Hematopoietic multipotent progenitor cell treated with erythropoietin and hydrocortisone succinate and interleukin-3 and kit ligand, for 4 days (in vitro differentiated cells): Measurements from ENCODE around the gene ZMAT5.

Source experiments
- DNase-seq: peaks from one replicate; pipeline ENCODE4 v3.0.0-alpha.2; 2015

The ZMAT5 gene

DNA sequence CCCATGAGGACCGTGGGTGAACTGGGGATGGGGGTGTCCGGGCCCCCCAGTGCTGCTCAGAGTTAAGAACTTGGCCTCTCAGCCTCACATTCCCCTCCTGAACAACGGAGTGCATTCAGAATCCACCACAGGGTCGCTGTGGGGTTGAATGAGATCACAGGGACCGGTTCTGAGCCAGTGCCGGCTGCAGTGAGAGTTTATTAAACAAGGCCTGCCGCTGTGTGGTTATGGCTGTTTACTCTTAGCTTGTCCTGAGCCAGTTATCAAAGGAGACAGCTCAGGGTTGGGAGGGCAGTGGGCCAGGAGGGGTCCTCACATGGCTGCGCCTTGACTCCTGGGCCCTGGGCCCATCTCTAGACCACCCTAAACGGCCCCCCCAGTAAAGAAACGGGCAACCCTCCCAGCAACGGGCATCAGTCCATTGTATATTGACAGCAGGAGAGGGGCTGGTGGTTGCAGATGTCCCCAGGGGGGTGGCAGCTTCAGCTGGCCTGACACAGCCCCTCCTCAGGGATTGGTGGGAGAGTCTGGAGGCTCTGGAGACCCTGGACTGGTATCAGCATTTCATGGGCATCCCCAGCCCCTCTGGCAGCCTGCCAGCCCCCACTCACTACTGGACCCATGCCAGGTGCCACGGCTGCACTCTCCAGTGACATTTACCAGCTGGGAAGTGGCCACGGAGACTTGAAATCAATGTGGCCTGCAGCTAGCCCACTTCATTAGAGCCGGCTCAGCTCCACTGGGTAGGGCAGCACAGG lies 62.1 kb downstream of the ZMAT5 start:
- DNase-seq: peak; percentile 47

DNA sequence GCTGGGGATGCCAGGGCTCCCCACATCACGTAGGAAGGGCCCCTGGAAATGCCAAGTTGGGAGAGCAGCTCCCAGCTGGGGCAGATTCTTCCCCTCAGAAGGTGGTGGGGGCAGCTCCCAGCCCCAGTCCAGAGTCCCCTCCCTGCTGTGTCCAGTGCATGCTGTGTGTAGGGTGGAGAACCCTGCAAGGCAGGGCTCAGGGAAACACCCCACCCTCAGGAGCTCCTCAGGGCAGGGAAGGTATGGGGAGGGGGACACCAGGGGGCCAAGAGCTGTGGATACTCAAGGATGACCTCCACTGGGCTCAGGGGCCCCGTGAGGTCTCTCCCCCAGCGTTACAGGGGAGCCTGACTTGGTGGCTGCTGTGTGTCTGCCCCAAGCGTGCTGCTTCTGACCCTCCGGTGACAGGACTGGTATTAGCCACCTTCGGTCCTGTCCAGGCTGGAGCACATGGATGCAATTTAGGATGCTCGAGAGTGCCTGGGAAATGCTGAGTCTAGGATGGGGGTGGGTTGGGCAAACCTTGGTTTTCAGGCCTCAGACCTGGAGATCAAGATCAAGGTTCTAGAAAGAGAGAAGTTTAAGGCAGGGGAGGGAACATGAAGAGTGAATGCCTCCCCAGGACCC lies 63.1 kb downstream of the ZMAT5 start:
- no peak for DNase-seq

- DNase-seq: peak; percentile 73
These were observed 63.8 kb downstream of the ZMAT5 start for GRCh38 chr22:29702931-29703501.

GRCh38 chr22:29702000-29702930 lies 64.5 kb downstream of the ZMAT5 start:
- peak; percentile 43 for DNase-seq

DNA sequence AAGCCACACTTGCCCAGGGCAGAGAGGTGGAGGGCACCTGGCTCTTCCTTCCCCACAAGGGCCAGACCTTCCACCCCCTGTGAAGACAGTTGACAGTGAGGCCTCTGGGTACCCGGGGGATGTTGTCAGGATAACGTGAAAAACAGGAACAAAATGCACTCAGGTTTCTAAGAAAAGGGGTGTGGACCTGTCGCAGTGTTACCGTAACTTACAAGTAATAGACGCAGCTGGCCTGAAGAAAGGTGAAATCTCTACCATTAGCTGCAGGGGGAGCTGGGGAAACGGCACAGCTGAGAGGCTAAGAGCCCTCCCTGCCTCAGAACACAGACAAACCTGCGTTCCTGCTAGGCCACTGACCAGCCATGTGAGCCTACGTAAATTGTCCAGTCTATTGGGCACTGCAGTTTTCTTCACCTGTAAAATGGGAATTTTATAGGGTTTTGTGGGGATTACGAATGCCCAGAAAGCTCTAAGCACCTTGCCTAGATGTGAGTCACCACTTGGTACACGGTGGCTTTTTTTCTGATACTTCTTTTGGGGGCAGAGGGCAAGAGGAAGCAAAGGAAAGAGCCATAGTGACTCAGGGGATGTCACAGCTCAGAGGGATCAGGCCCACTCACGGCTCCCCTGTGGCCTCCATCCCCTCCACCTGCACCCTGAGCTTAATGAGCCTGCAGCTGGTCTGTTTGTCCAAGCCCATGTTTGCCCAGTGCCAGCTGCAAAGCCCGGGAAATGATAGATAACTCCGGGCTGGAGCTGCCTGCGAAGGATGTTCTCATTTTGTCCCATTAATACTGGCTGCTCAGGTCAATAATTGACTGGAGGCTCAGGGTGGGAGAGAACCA lies 65.4 kb downstream of the ZMAT5 start:
- peak; percentile 87 for DNase-seq

DNA sequence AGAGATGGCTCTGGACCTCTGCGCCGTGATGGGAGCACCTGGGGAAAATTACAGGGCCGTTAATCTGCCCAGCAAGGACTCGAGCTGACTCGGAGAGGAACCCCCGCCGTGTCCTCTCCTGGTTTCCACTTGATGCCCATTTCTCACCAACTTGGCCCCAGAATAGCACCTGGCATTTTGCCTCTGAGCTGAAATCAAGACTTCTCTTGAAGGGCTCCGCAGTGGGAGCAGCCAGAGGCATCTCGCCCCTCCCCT lies 66.0 kb downstream of the ZMAT5 start:
- no peak for DNase-seq

- DNase-seq: peak; percentile 41
These were observed 66.5 kb downstream of the ZMAT5 start for GRCh38 chr22:29700206-29700899.

- DNase-seq: no peak
These were observed 68.8 kb downstream of the ZMAT5 start for GRCh38 chr22:29697853-29698598.

- no peak for DNase-seq
These were observed 71.5 kb downstream of the ZMAT5 start for GRCh38 chr22:29695129-29695926.

GRCh38 chr22:29693671-29694070 lies 73.1 kb downstream of the ZMAT5 start:
- DNase-seq: no peak

- no peak for DNase-seq
These were observed 73.6 kb downstream of the ZMAT5 start for GRCh38 chr22:29693161-29693560.

- DNase-seq: peak; percentile 61
These were observed 74.5 kb downstream of the ZMAT5 start for GRCh38 chr22:29692327-29692640.

DNA sequence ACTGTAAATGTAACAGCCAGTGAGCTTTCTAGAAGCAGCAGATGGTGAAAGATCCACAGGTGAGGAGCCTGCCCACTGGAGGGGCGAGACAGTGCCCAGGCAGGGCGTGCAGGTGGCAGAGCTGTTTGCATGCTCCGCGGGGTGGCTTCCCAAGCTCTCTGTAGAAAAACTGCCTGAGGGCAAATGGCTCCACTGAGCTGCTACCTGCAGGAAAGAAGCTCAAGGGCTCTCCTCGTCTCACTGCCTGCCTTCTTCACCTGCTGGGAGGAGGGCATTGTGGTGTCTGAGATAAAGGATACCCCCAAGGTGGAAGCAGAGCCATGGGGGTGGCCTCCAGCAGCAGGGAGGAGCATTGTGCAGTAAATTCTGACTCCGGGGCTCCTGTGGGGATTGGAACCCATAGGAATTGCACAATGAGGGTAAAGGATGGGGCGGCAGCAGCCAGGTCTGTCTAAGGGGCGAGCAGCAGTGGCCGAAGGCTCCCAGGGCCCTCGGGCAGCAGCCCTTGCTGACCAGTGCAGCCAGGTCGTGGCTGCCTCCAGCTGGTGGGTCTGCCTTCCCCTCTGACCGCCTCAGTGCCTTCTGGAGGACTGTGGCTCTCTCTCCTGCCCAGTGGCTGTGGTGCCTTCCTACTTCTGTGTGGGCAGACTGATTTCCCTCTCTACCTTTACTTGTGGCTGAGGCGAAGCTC lies 75.0 kb downstream of the ZMAT5 start:
- no peak for DNase-seq

DNA sequence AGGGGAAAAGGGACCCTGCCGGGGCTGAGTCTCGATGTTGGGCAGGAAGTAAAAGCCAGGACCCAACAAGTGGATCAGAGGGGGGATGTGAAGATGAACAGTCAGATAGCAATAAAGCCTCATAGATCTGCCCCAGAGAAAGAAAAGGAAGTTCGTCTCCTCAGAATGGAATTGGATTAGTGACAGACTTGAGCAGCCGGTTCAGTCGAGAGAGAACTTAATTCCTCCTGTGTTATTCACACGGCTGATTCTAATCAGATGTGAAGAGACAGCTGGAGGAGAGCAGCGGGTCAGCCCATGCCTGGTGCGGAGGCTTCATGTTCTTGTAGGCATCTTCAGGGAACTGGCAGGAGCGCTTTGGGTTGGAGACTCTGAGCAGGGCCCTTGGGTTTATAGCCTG lies 76.3 kb downstream of the ZMAT5 start:
- DNase-seq: no peak

DNA sequence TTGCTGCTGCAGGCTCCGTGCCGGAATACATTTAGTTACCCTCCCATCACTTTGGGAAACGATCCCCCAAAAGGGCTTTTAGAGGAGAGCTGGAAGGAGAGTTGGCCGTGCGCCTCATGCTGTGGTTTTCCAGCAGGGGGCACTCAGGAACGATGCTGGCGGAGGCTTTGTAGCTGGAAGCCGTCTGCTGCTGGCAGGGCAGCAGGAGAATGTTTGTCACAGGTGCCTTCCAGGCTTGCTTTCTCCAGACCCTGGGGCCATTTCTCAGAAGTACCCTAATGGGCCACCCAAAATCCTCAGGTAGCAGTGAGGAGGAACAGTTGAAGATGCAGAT lies 77.0 kb downstream of the ZMAT5 start:
- peak; percentile 77 for DNase-seq

DNA sequence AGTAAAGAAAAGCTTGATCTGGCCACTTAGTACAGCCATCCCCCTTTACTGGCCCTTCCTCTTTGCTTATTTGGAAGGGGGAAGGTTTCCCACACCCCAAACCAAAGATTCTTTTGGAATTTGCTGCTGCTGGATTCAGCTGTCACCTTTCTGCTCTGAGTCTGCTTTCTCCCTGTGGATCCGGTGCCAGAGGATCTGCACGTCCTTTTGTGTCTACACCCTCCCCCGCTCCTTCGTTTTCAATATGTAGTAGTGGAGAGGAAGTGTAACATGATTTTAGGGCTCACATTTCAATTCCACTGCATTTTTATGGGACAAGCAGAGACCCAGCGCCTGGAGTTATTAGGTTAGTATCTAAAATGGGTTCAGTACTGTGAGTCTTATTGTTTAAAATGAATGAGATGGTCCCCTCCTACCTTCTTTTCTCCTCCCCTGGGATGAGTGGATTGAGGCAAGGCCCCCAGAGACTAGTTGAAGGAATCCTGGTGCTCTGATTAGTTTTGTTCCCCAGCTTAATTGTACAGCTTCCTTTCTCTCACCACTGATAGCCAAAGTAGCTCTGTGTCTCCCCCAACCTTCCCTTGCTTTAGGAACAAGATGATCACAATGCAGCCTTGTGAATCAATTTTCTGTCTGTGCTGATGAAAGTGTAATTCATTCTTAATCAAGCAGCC lies 77.5 kb downstream of the ZMAT5 start:
- no peak for DNase-seq

DNA sequence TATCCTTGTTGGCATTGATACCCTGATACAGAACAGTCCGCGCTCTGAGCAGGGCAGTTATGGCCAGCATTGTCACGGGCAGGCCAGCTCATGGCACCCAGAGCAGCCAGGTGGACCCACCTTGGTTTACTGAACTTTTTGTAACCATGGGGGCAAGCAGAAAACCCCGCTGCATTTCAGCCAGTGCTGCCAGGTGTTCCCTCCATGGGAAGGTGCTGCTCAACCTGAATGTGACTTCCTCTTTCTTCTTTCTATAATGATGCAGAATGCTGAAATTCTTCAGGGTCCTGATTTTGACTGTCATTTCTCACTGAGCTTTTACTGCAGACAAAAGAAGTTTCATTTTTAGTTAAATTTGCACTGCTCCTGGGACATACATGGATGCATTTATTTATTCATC lies 82.6 kb downstream of the ZMAT5 start:
- DNase-seq: no peak

DNA sequence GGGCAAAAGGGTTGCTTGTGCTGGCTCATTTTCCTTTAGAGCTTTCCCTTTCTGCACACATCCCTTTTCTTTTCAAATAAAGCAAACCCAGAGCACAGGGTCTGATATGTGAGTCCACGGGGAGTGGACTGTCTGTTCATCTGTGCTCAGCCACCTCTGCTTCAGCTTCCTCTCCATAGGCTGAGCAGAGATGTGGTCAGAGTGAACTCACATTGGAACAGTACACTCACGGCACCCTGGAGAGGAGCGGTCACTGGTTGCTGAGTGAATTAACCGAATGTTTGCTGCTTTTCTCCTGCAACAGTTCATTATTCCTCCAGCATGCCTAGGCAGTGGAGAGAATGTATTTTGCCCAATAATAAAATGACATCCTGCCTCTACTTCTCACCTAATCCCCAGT lies 83.3 kb downstream of the ZMAT5 start:
- DNase-seq: no peak
